K562 (cell line): ENCODE measurements around the gene KYAT1. TPM values are rescaled to one million over a fixed set of nuclear protein-coding genes. Genes with fewer than 3 reads are reported as not detected.

Experiments
- BHLHE40 ChIP-seq: IDR thresholded peaks from 2 replicates; pipeline ENCODE4 v1.6.1; 2011; ENCODE audit warnings: low read length, improper control_type of control experiment
- CEBPG ChIP-seq, 3 experiments: fragments of 200-800 bp in 1 of 3; sonication (Bioruptor generic) in 1 of 3; sonication (generic) in 1 of 3; formaldehyde crosslinking in 1 of 3; IDR thresholded peaks in 2 of 3; conservative IDR thresholded peaks in 1 of 3; 2 replicates each; pipeline versions ENCODE4 v1.6.1 to v1.8.0; 2016 to 2022; ENCODE audit warnings: missing compliant biosample characterization in 2 of 3, missing genetic modification characterization in 2 of 3, mild to moderate bottlenecking in 1 of 3, missing genetic modification reagents in 1 of 3
- LEF1 ChIP-seq: fragments of 450-650 bp; IDR thresholded peaks from 2 replicates; pipeline ENCODE4 v1.6.1; 2016; ENCODE audit warnings: mild to moderate bottlenecking
- RERE ChIP-seq: sonication (generic); formaldehyde crosslinking; IDR thresholded peaks from 2 replicates; pipeline ENCODE4 v1.8.0; 2023; ENCODE audit warnings: missing genetic modification reagents, mild to moderate bottlenecking, borderline replicate concordance
- THAP7 ChIP-seq: fragments of 250-450 bp; sonication (Bioruptor Pico); IDR thresholded peaks from 2 replicates; pipeline ENCODE4 v1.5.0; 2021
- ZBTB5 ChIP-seq: fragments of 450-650 bp; IDR thresholded peaks from 2 replicates; pipeline ENCODE4 v1.6.1; 2017; ENCODE audit warnings: antibody characterized with exemption
- ZFP30 ChIP-seq: fragments of 250-450 bp; sonication (Bioruptor Pico); IDR thresholded peaks from 2 replicates; pipeline ENCODE4 v1.8.0; 2022; ENCODE audit warnings: moderate library complexity, mild to moderate bottlenecking, inconsistent platforms, borderline replicate concordance
- ZNF398 ChIP-seq: fragments of 250-450 bp; sonication (Bioruptor Pico); IDR thresholded peaks from 2 replicates; pipeline ENCODE4 v1.8.0; 2021; ENCODE audit warnings: moderate library complexity, mild to moderate bottlenecking, inconsistent platforms
- ZNF436 ChIP-seq: fragments of 250-450, 450-650 bp; sonication (Bioruptor Pico); formaldehyde crosslinking; IDR thresholded peaks from 2 replicates; pipeline ENCODE4 v1.7.0; 2020; ENCODE audit warnings: mild to moderate bottlenecking
- polyA plus RNA-seq, 8 experiments: library from polyadenylated mRNA; depleted of rRNA in 4 of 8; stranded (reverse) in 5 of 8; unstranded in 3 of 8; fragments of >200 nt; fragmentation: Nextera tagmentation in 2 of 8; fragmentation: Illumina TruSeq in 1 of 8; extraction: Ambion mirVana in 2 of 8; extraction: Trizol in 1 of 8; gene quantifications; 2 replicates each; pipeline versions ENCODE4 v1.2.1 to v1.2.3, GENCODE V29; 2011 to 2014; ENCODE audit warnings: inconsistent platforms in 1 of 8, missing spikeins in 1 of 8
- total RNA-seq, 7 experiments: library from RNA; depleted of rRNA in 6 of 7; stranded (reverse); fragments of >200 nt in 6 of 7; fragmentation: Illumina TruSeq in 2 of 7; extraction: Trizol in 2 of 7; gene quantifications; 2 replicates each; pipeline versions ENCODE4 v1.2.1 to v1.2.3, GENCODE V29; 2011 to 2021; ENCODE audit warnings: low replicate concordance in 1 of 7

The KYAT1 gene
- total and polyA plus RNA-seq, 9 of the 15 experiments (the other 6 are each of a cell fraction or from before 2014, with no cell fraction given) = 6.4 to 16.8 (median 11.1) TPM

GRCh38 chr9:128786681-128787601 lies 94.8 kb downstream of the KYAT1 start, which contains the start of gene TBC1D13 (continued):
- TF ChIP-seq ZFP30 = no peak
- peak; percentile 60; the same call in 1 of the 2 replicates for TF ChIP-seq THAP7 (CRISPR knock-in tag)
- no peak for TF ChIP-seq RERE (CRISPR knock-in tag)
- TF ChIP-seq ZNF436 (CRISPR knock-in tag) = no peak
- TF ChIP-seq CEBPG (CRISPR knock-in tag; IDR thresholded peaks at IDR 0.05) = peak; percentile 92
- peak; percentile 93 to 97 for TF ChIP-seq CEBPG (tag; conservative IDR thresholded peaks at IDR 0.05 in 1 of 2, IDR thresholded peaks at IDR 0.05 in 1 of 2)
- TF ChIP-seq LEF1 = peak; percentile 84
- peak; percentile 99 for TF ChIP-seq BHLHE40
- no peak for TF ChIP-seq ZBTB5
- TF ChIP-seq ZNF398 (CRISPR knock-in tag) = no peak
